NCI-H146 (cell line): ENCODE measurements around the gene C16orf74.

Experiments used
- DNase-seq: peaks from one replicate; lab custom pipeline; 2025; lab: John Stamatoyannopoulos, UW

The C16orf74 gene

GRCh38 chr16:85746460-85747215 lies 4.3 kb downstream of the C16orf74 start:
- DNase-seq: no peak

GRCh38 chr16:85738923-85739715 lies 11.8 kb downstream of the C16orf74 start:
- no peak for DNase-seq

- no peak for DNase-seq
These were observed 14.0 kb downstream of the C16orf74 start for GRCh38 chr16:85736921-85737320.

GRCh38 chr16:85735946-85736345 lies 14.9 kb downstream of the C16orf74 start:
- DNase-seq: no peak

GRCh38 chr16:85735225-85735635 lies 15.7 kb downstream of the C16orf74 start:
- no peak for DNase-seq

- DNase-seq: no peak
These were observed 16.4 kb downstream of the C16orf74 start for GRCh38 chr16:85734311-85735017.

- no peak for DNase-seq
These were observed 17.1 kb downstream of the C16orf74 start for GRCh38 chr16:85733839-85734170.

- no peak for DNase-seq
These were observed 17.6 kb downstream of the C16orf74 start for GRCh38 chr16:85733155-85733838.

- DNase-seq: no peak
These were observed 19.7 kb downstream of the C16orf74 start for GRCh38 chr16:85731179-85731578.

GRCh38 chr16:85730186-85730465 lies 20.8 kb downstream of the C16orf74 start:
- DNase-seq: no peak

- no peak for DNase-seq
These were observed 21.3 kb downstream of the C16orf74 start for GRCh38 chr16:85729452-85730185.

GRCh38 chr16:85728879-85729278 lies 22.0 kb downstream of the C16orf74 start:
- DNase-seq: no peak

- no peak for DNase-seq
These were observed 26.0 kb downstream of the C16orf74 start for GRCh38 chr16:85724936-85725335.

GRCh38 chr16:85724126-85724879 lies 26.6 kb downstream of the C16orf74 start:
- DNase-seq: no peak

- DNase-seq: no peak
These were observed 28.6 kb downstream of the C16orf74 start for GRCh38 chr16:85722128-85722893.

- DNase-seq: no peak
These were observed 30.6 kb downstream of the C16orf74 start for GRCh38 chr16:85720302-85720637.

- DNase-seq: no peak
These were observed 31.1 kb downstream of the C16orf74 start for GRCh38 chr16:85719605-85720301.

GRCh38 chr16:85718682-85719081 lies 32.2 kb downstream of the C16orf74 start:
- DNase-seq: peak; percentile 32

GRCh38 chr16:85718153-85718477 lies 32.8 kb downstream of the C16orf74 start:
- DNase-seq: no peak
